UCSD-AML1 (cell line): ENCODE data around the gene DPYD.

Experiments
- DNase-seq: peaks from one replicate; lab custom pipeline; 2025; ENCODE audit not compliant: unreplicated experiment; lab: John Stamatoyannopoulos, UW

DPYD gene

DNA sequence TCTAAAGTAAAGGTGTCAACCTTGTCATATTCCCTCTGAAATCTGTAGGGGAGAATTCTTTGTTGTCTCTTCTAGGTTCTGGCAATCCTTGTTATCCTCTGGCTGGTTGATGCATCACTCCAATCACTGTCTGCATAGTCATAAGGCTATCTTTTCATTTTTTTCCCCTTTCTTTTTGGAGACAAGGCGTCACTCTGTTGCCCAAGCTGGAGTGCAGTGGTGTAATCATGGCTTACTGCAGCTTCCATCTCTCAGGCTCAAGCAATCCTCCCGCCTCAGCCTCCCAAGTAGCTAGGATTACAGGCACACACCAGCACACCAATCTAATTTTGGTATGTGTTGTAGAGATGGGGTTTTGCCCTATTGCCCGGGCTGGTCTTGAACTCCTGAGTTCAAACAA lies 12.9 kb downstream of the DPYD start:
- no peak for DNase-seq

DNA sequence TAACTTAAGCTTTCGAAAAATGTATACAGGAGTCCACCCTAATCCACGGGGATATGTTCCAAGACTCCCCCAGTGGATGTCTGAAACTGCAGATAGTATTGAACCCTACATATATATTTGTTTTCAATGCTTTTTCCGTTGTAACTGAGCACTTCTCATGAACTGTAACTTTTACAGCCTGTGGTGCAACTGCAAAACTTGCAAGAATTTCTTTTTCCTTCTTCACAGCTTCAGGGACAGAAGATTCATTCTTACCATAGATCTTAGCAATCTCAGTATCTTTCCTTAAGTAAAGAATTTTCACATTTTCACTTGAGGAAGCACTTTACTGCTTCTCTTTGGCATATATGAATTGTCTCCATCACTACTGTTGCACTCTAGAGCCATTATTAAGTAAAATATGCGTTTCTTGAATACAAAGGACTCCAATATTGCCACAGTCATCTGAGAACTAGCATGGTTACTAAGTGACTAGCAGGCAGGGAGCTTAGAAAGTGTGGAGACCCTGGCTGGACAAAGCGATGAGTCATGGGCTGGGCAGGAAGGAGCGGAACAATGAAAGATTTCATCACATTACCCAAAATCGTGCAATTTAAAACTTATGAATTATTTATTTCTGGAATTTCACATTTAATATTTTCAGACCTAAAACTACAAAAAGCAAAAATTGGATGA lies 14.1 kb downstream of the DPYD start:
- no peak for DNase-seq

DNA sequence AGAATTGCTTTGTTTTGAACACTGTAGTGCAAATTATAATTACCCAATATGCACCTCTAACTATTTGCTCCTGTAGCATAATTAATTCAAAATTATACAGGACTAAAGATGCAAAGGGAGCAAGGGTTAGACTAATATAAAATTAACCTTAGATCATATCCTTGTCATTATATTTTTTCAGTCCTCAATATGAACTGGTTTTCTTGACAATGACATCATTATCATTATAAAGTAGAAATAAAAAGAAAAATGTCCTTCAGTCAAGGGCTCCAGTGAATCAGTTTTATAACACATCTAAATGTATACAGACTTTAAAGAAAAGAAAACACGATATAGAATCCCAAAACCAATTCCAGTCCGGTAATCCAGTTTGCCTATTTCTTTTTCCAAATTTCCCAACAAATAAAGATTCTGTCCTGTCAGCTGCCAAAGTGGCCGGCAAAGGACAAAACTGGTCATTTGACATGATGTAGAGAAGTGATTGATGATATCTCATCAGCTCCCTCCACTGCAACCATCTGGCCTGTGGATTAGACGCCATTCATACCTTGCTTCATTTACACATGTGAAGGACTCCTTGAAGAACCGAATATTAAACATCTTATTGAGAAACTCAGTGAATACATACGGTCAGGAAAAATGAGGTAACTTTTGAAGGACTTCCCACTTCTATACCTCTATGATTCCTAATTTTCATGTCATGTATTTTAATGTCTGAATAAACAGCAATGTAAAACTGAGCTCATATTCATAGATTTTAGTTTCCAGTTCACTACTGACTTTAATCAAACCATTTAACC lies 15.5 kb downstream of the DPYD start:
- DNase-seq = no peak

DNA sequence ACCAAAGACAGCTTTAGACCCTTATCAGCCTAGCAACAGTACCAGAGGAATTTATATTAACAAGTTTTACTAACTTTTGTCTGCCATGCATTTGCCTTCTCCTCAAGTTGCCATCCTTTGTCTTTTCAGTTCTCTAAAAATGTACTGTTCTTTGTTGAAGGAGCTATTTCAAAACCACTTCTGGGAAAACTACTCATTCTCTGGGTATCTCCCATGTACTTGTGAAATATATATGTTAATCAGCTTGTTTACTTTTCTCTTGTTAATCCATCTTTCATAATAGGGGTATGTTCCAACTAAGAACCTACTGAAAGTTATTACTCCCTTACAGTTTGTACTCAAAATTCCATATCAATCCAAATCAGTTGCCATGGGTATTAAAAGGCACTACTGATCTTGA lies 16.3 kb downstream of the DPYD start:
- no peak for DNase-seq

DNA sequence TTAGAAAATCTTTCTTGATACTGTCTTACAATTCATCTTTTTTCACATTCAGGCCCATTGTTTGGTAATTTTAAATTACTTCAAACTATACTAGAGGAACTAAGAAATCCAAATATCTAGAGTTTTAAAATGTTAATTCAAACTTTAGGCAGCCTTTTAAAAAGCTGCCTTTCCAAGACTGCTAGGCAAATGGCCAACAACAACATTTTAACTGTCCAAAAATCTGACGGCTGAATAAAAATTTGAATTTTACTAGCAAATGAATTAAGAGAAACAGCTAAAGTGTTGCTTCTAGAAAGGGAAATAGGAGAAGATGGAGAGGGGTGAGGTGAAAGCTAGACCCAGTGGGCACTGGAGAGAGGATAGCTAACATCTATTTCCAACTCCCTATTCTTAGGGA lies 17.2 kb downstream of the DPYD start:
- no peak for DNase-seq

DNA sequence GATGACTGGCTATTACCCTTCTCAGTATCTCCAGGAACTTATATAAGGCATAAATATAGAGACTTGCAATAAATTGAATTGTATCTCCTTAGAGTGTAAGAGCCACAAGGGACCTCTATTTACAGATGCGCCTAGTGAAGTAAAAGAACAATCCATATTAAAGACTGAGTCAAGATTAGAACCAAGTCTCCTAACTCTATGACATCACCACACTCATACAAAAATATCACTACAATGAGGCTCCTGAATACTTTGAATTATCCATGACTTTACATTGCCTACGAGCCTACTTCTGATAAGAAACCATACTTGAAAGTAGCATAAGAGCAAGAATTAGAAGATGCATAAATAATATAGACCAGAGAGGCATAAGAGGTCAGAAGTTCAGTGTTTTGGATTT lies 18.8 kb downstream of the DPYD start:
- no peak for DNase-seq

DNA sequence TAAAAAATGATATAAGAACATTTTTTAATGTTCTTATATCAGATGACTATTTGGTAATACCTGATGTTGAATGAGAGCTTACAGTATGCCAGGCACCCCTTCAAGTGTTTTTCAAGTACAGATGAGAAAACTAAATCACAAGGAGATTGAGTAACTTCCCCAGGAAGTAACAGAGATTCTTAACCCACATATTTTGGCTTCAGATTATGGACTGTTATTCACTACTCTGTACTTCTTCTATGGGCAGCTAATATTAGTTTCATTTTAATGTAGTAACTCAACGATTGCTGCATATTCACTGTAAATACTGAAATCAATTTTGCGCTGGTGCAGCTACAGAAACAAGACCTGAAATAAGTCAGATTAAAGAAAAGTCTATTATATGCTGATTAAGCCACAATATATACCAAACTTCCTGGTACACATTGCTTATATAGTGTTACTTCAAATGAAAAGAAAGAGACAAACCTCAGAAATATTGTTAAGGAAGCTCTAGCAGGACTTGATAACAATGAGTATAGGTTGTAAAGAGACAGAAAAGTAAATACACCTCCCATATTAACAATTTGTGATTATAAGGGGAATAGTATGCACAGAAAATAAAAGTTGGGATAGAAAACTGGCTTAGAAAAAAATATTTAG lies 19.7 kb downstream of the DPYD start:
- DNase-seq = no peak

DNA sequence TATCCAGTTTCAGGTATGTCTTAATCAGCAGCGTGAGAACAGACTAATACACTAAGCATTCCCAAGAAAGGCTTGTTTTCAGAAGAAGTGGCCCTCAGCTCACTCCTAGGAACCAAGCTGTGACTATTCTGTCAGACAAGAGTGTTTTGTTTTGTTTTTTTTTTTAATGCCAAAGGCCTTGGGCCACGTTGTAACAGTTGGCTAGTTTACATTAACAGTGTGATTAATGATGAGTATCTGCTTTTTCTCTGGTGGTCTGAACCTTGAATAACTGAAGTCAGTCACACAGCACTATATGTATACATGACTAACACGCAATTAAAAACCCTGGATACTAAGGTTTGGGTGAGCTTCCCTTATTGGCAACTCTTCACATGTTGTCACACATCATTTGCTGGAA lies 21.9 kb downstream of the DPYD start:
- no peak for DNase-seq

DNA sequence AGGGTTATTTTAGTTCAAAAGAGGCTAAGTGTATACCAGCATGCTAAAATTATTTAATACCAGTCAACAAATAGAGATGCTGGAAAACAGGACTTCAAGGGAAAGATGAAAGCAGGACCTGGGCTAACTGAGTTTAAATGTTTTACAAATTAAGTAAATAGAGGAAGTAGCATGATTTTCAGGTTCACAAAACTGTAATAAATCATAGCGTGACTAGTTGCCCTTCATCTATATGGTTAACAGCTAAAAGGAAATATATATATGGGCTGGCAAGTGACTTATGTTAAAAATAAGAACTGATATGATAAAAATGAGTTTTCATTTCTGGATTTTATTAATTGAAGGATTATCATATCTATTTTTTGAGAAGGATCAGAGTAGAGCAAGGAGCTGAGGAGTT lies 25.6 kb downstream of the DPYD start:
- DNase-seq = no peak

DNA sequence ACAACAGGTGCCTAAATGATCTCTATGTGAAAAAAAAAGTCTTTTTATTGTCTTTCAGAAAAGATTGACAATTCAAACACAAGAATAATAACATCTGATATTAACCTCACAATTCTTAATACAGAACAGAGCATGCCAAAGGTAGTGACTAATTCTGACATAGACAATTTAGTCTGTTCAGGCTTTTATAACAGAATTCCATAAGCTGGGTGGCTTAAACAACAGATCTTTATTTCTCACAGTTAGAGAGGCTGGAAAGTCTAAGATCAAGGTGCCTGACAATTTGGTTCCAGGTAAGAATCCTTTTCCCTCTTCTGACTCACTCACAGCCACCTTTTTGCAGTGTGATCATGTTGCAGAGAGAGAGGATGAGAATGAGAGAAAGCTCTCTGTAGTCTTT lies 27.0 kb downstream of the DPYD start:
- no peak for DNase-seq

DNA sequence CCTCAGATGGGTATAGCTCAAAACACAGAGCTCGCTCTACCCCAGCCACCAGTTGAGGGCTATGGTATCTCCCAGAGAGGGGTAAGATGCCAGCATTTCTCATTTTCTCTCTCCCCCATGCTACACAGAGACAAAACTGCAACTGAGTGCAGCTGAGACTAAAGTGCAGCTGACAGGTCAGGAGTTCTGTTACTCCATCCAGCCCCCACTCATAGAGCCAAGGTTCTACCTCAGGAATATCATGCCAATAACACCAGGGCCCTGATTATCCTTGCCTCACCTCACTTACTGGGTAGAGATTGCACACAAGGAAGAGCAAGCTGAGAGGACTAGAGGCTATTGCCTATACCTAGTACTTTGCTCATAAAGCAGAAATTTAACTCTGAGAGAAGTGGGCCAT lies 34.6 kb downstream of the DPYD start:
- DNase-seq = no peak

DNA sequence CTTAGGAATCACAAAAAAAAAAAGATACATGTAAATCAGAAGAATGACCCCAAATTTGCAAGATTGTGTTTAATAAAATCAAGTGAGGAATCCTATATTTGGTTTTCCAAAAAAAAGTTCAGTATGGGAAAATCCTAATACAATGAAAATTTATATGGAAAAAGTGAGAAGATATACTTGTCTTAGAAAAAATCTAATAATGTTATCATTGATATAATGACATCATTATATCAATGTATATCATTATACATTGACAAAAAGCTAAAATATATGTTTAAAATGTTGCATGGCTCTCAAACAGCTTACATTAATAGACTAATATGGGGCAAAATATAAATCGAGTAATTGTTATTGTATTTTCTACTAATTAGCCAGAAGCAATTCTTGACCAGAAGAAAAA lies 37.0 kb downstream of the DPYD start:
- no peak for DNase-seq

DNA sequence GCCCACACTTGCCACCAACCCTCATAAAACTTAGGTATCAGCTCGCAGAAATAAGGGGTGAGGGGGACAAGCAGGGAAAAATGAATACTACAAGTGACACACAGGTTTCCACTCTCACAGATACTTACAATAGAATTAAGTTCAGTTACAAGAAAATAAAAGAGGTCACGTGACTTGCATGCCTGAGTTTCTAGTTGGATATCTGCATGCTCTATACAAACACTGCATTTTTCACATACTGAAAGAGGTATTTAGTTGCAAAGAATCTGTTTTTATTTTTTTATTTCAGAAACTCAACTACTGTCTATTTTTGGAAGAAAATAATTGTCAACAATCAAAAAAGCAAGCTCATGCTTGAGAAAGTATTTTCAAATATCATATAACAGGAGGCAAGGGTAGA lies 43.5 kb downstream of the DPYD start:
- no peak for DNase-seq

DNA sequence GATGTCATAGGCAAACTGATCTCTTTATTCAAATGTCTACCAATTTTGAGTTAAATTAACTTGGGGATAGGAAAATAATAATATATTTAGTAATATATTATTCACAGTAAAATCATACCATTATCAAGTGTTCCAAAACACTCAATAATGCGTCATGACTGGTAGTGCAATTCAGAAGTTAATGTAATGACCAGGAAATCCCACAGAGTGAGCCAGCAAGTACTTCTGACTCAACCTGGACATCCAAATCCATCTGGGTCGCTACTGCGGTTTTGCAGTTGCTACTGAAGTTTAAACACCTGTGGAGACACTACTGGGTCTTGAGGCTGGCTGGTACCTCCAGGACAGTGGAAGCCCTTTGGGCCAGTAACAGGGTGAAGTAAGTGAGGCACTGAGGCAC lies 44.8 kb downstream of the DPYD start:
- no peak for DNase-seq

DNA sequence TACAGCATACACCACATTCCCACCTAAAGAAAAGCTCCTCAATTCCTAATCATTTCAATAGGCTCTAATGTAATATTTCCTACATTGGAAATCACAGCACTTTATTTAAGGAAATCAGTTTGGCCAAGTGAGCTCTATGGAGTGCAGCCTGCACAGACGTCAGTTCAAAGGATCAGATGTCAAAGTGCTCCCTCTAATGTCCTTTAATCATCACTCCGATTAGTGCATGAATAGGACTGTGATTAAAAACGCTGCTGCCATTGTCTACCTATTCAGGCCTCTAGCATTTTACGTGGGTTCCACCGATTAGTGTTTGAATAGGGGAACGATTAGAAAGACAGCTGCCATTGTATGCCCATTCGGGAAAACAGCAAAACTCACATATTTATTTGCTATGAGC lies 50.2 kb downstream of the DPYD start:
- DNase-seq = no peak

DNA sequence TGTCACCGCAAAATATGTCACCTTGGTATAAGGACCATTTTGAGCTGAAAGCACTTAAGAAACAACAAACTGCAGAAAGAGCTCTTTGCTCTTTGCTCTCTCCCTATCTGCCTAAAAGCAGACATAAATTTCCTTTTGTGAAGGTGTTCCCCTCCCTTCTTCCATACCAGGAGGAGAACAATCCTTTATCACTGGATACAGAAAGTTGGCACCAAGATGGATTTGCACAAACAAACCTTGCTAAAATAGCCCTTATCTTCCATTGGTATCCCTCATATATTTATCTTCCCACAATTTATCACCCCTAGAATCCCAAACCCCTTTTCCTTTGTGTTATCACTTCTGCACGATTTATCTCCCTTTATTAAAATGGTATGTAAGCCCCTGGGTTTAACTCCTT lies 51.4 kb downstream of the DPYD start:
- no peak for DNase-seq

DNA sequence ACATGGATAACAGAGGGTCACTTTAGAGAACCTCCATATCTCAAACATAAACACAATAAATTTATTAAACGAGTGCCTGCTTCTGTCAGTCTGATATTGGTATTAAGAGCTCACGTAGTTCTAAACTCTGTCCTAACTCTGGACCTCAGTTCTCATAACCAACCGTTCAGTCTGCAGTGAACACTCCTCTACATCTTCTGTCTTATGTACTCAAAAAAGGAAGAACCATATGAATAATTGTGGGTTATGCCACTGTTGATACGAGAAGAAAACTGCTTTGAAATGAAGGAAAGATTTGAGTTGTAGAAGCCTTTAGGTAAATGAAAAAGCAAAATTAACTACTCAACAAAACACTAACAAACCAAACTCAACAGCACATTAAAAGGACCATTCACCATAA lies 53.7 kb downstream of the DPYD start:
- DNase-seq = no peak

DNA sequence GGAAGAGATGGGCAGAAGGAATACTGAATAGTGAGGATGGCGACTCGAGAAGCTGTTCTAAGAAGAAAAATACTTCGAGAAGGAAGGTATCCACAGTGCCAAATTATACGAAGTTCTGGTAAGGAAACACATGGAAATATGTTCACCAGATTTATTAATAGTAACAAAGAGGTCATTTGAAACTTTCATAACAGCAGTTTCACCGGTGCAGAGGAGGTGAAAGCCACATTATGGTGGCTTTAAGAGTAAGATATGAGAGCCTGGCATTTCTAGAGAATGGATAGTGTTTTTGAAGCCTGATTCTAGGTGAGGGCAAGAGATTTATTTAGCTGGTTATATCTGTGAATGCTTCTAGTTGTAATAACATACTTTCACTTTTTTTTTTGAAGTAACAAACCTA lies 56.2 kb downstream of the DPYD start:
- no peak for DNase-seq

DNA sequence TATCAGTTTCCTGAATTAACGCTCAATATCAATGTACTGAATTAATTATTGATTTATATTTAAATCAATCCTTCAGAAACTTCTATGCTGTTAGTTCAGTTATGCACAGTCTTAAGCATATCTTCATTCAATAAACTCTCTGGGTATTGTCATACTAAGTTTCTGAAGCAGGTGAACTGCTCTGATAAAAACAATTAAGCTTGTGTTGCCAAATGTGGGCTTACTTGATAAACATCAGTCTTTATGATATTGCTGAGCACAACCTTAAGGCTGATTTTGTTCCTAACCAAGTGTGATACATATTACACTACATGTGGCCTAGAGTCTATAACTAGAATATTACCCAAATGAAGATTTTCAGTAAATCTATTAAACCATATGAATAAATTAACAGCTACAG lies 67.6 kb downstream of the DPYD start:
- no peak for DNase-seq

DNA sequence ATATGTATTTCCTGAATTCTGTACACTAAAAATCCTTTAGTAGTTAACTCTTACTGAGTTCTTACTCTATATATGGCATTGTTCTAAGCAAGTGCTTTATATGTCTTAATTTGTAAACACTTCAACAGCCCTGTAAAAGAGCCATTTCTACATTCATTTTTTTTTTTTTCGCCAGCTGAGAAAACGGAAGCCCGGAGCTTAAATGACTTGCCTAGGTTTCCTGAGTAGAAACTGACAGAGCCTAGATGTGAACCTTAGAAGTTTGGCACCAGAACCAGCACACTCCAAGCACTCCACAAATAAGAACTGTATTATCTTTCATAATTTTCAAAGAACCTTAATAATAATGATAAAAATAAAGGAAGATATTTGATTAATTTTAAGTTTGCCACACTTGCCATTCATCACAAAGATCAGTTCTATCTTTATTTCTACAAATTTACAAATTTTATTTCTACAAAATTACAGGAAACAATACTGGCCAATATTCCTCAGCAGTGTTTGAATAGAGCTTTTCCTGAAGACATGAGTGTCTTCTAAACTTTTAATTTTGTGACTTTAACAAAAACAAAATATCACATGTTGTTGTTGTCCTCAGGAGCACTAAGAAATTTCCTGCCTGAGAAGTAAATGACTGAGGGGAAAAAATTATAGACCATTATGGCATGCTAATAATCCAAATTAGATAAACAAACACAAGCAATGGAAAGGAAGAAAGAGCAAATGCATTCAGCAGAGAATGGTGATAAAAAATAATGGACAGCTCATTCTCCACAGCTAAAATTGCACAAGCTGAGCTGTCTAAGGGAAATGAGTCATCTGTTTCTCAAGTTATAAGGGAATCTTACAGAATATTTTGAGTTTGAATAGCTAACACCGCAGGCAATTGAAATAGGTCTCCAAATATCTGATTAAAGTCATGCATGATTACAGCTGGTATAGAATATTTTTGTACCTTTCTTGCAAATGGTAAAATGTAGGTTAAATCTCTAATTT lies 71.2 kb downstream of the DPYD start:
- no peak for DNase-seq

DNA sequence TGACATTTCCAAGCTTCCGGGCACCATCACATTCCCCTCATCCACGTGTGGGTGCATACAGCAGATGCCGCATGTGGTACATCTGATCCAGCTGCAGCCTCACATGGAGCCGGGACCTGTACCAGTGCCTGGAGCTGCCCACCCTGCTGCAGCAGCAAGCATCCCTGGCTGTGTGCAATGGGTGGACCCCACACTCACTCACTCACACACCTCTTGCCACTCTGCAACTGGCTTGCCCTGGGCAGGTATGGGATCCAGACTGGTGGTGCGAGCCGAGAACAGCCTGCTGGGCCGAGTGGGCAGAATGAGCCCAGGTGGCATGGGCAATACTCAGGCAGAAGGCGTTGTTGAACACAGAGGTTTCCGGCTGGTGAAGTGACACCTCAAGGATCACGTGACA lies 75.0 kb downstream of the DPYD start:
- no peak for DNase-seq
